ENCODE measurements around the gene TENM3.
"Not testable (repeated sequence)": the region's sequence is repeated elsewhere in the genome, so short reads cannot be mapped to it uniquely, and the experiment has no call there.

The TENM3 gene
- total RNA-seq, result 0 to 3.1 (median 0.53) reads per million in 4 experiments

GRCh38 chr4:182243204-182243603, at the start of gene TENM3:
TSS of gene TENM3 (plus strand) at chr4:182243402. CDS start at chr4:182324021, 80,619 bp downstream.
- DNase-seq, result not testable (repeated sequence)

GRCh38 chr4:182194091-182194824, 48.9 kb upstream of the TENM3 start:
- no peak for DNase-seq

GRCh38 chr4:182197611-182198010, 45.6 kb upstream of the TENM3 start:
- no peak for DNase-seq

- DNase-seq, result no peak
Measured at GRCh38 chr4:182201871-182202270, 41.3 kb upstream of the TENM3 start.

- DNase-seq, result no peak
Measured at GRCh38 chr4:182202650-182203049, 40.6 kb upstream of the TENM3 start.

GRCh38 chr4:182203872-182204411, 39.3 kb upstream of the TENM3 start:
- no peak for DNase-seq

- DNase-seq, result no peak
Measured at GRCh38 chr4:182205306-182205705, 37.9 kb upstream of the TENM3 start.

GRCh38 chr4:182206266-182206665, 36.9 kb upstream of the TENM3 start:
- no peak for DNase-seq

- DNase-seq, result no peak
Measured at GRCh38 chr4:182206916-182207315, 36.3 kb upstream of the TENM3 start.

GRCh38 chr4:182207830-182208396, 35.3 kb upstream of the TENM3 start:
- no peak for DNase-seq

- DNase-seq, result no peak
Measured at GRCh38 chr4:182208526-182209050, 34.6 kb upstream of the TENM3 start.

GRCh38 chr4:182212211-182212761, 30.9 kb upstream of the TENM3 start:
- DNase-seq, result no peak

- no peak for DNase-seq
Measured at GRCh38 chr4:182213004-182213403, 30.2 kb upstream of the TENM3 start.

- no peak for DNase-seq
Measured at GRCh38 chr4:182215148-182215547, 28.1 kb upstream of the TENM3 start.

- no peak for DNase-seq
Measured at GRCh38 chr4:182216005-182216404, 27.2 kb upstream of the TENM3 start.

GRCh38 chr4:182219411-182220056, 23.7 kb upstream of the TENM3 start:
- DNase-seq, result no peak

- no peak for DNase-seq
Measured at GRCh38 chr4:182221987-182222386, 21.2 kb upstream of the TENM3 start.

GRCh38 chr4:182222766-182223165, 20.4 kb upstream of the TENM3 start:
- DNase-seq, result no peak

- DNase-seq, result no peak
Measured at GRCh38 chr4:182223708-182224107, 19.5 kb upstream of the TENM3 start.

GRCh38 chr4:182224192-182224850, 18.9 kb upstream of the TENM3 start:
- DNase-seq, result no peak

- DNase-seq, result no peak
Measured at GRCh38 chr4:182225257-182225852, 17.8 kb upstream of the TENM3 start.

- no peak for DNase-seq
Measured at GRCh38 chr4:182227611-182228010, 15.6 kb upstream of the TENM3 start.

Measured in effector CD8-positive, alpha-beta T cell (primary cell).